Hypothalamus (tissue), 51 donors: ENCODE measurements around the gene HNRNPR.
"Not testable (repeated sequence)": the region's sequence is repeated elsewhere in the genome, so short reads cannot be mapped to it uniquely, and the experiment has no call there.

Source experiments
- DNase-seq, 51 donors: peaks; one replicate each; lab custom pipeline; 2025; lab: John Stamatoyannopoulos, UW

The HNRNPR gene

GRCh38 chr1:23337869-23338268 lies 6.2 kb downstream of the HNRNPR start:
- no peak for DNase-seq

GRCh38 chr1:23331713-23332112 lies 12.4 kb downstream of the HNRNPR start:
- DNase-seq, result no peak

DNA sequence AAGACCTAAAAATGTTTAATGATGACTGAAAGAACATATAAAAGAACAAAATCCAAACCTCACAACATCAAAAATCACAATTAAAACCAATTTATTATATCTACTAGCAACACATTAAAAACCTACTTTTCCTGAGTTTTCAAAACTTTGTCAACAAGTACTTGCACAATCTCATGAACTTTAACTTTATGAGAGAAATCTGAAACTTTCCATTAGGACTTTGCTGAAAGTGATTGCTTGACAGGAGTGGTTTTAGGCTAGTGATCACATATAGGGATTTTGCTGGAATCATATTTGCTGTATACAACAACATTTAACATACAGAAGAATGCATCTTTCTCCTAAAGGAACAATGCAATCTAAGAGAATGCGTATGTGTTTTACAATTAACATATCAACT lies 13.2 kb downstream of the HNRNPR start:
- no peak for DNase-seq

- DNase-seq, result no peak
Measured at GRCh38 chr1:23325393-23325792, 18.7 kb downstream of the HNRNPR start.

- no peak for DNase-seq
Measured at GRCh38 chr1:23322770-23323169, 21.3 kb downstream of the HNRNPR start.

DNA sequence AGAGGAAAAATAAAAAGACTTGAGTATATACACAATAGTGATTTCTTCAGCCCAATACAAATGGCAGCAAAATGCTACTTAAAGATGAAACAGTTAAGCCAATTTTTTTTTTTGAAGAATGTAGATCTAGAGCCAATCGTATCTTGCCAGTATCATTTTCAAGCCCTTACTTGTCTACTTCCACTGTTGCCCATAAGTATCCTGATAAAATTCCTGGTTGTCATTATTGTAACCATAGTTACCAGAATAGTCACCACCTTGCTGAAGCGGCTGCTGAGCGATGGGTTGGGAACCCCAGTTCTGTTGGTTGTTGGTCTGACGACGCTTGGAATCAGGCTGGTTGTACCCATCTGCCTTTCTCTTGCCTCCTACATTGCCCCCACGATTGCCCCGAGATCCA lies 33.8 kb downstream of the HNRNPR start:
- DNase-seq, result not testable (repeated sequence)

GRCh38 chr1:23304140-23304620 lies 39.9 kb downstream of the HNRNPR start:
- no peak for DNase-seq

DNA sequence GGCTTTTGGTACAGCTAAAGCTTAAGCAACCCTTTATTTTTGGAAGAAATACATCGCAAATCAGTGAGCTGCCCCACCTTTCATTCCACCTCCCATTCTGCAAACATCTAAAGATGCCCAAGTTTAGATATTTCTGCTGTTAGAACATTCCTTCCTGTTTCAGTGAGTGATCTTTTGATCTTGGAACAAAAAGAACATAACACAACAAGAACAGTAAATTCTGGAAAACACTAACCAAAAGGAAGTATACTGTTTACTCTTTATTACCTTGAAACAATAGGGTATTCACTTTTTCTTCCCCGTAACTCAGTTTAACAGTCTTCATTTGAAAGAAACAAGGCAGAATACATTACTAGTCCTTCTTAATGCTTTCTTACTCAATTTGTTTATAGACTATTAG lies 40.6 kb downstream of the HNRNPR start:
- DNase-seq, result no peak

DNA sequence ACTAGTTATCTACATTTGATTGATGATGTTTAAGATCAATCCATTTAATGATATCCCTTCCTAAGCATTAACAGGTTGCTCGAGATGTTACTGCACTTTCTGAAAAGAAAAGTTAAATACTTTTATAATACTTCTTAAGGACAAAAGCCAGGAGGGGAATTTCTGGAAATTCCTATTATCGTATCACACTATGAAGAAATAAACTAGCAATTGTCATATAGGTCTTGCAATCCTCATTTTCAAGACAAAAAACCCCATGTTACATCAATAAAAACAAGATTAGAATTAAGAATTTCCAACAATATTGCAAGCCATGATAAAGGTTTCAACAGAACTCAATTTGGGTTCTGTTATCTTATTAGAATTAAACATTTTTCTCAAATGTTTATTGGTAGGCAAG lies 47.2 kb downstream of the HNRNPR start:
- DNase-seq, result no peak

- no peak for DNase-seq
Measured at GRCh38 chr1:23291706-23292105, 52.4 kb downstream of the HNRNPR start.

GRCh38 chr1:23290836-23291565 lies 53.1 kb downstream of the HNRNPR start:
- no peak for DNase-seq

DNA sequence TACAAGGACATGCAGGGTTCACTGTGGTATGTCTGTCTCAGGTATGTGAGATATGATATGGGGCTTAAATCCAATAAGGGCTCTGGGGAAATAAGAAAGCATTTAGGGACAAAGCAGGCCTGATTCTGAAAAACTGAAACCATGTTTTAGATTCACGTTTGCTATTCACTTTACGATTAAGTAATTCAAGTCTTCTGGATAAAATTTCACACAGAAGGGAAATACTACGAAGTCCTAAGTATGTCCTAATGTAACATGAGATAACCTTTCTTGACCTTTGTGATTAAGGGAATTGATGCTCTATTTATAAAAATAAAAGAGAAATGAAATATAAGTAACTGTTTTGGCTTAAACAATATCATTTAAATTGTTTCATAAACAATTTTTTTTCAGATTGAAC lies 55.4 kb downstream of the HNRNPR start:
- no peak for DNase-seq

GRCh38 chr1:23288201-23288600 lies 55.9 kb downstream of the HNRNPR start:
- no peak for DNase-seq

- no peak for DNase-seq
Measured at GRCh38 chr1:23286401-23286800, 57.7 kb downstream of the HNRNPR start.

GRCh38 chr1:23283667-23284602 lies 60.1 kb downstream of the HNRNPR start:
- peak in 1 of 51 donors; percentile 1 for DNase-seq

DNA sequence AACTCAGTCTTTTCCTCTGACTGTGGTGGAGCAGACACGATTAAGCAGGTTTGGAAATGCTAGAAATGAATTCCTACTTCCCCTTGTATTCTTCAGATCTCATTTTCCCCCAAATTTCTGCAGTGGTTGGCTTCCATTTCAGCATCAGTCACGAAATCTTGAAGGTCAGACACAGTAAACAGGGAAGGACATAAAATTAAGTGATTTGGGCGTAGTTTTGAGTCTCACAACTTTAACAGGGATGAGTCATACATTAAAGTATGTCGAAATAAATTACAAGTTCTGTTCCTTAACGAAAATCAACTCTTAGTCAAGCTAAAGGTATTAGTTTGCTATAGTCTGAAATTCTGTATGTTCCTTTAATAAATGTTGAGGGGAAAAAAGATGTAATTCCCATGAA lies 61.1 kb downstream of the HNRNPR start:
- no peak for DNase-seq

DNA sequence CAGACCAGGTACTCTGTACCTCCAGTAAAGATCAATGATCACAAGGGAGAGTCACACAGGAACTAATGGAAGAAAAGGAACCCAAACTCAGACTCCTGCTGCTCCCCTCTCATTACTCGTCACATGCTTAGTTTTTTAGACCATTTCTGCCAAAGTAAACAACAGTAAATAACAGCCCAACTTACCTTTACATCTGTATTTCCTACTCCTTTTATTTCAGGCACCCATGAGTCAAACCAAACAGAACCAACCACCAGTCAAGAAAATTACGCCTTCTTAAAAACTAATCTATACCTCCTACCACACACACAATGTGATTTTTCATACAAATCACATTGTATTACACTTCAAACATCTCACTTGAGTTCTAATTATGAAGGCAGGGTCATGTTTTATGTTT lies 65.4 kb downstream of the HNRNPR start:
- no peak for DNase-seq

DNA sequence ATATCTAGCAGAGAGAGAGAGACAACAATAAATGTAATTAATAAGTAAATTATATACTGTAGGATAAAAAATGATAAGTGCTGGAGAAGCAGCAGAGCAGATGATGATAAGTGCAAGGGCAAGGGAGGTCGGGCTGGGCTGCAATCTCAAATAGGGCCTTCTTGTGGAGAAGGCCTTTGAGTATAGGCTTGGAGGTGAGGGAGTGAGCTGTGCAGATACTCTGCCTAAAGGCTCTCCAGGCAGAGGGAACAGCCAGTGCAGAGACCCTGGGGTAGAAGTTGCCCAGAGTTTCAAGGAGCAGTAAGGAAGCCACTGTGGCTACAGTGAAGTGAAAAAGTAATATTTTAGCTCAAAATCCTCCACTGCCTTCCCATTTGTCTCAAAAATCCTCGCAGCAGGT lies 67.6 kb downstream of the HNRNPR start:
- DNase-seq, result no peak

- DNase-seq, result no peak
Measured at GRCh38 chr1:23274134-23274505, 70.0 kb downstream of the HNRNPR start.

GRCh38 chr1:23273450-23274133 lies 70.5 kb downstream of the HNRNPR start:
- DNase-seq, result no peak

DNA sequence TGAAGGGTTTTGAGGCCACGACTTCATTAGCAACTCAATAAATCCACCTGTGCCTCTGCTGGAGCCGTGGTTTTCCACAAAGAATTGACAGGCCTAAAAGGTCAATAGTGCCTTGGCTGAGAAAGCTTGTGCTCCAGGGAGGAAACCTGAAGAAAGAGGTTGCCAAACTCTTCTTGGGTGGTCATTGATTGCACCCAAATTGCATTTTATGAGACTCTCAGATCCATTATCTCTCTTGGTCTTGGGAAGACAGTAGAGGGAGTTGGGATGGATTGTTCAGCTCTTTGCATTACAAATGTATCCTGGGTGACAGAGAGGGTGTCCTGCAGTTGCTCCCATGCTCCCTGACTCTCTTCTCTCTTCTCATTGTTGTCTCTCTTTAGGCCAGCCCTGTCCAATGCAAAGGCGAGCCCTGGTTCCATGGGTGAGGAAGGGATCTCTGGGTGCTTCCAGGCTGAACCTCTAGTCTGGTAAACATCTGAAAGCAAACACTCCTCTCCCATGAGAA lies 80.7 kb downstream of the HNRNPR start:
- no peak for DNase-seq
